ENCODE results near the gene TRIP4.

GRCh38 chr15:64422697-64423096 lies 35.1 kb downstream of the TRIP4 start:
- TF ChIP-seq CTCF (IDR thresholded peaks at IDR 0.05; ENCODE audit: low read length) = no peak
- no peak for TF ChIP-seq EZH2 (IDR thresholded peaks at IDR 0.05; ENCODE audit: borderline replicate concordance, low read length)
